H1 (cell line): ENCODE data around the gene SCNN1A.
A peak's percentile ranks its signal among the peaks of the same experiment; 100 is the strongest.

ENCODE experiments used
- CHD2 ChIP-seq: IDR thresholded peaks from 2 replicates; pipeline ENCODE4 v1.6.1; 2012; ENCODE audit warnings: low read length, improper control_type of control experiment
- CTBP2 ChIP-seq: IDR thresholded peaks from 2 replicates; pipeline ENCODE4 v1.7.0; 2011; ENCODE audit warnings: borderline replicate concordance, mild to moderate bottlenecking, moderate library complexity, mixed read lengths, low read length; ENCODE audit not compliant: insufficient read depth, insufficient read length
- CTCF ChIP-seq, 3 experiments: IDR thresholded peaks; 1 replicate in 2 of 3; 2 replicates in 1 of 3; pipeline versions ENCODE4 v1.5.1 to v1.6.1; 2011; ENCODE audit warnings: low read length in 3 of 3, mild to moderate bottlenecking in 3 of 3, inconsistent platforms in 2 of 3, low read depth in 1 of 3, moderate library complexity in 1 of 3; ENCODE audit not compliant: insufficient read depth in 1 of 3; ENCODE audit errors: control extremely low read depth in 1 of 3
- EZH2 ChIP-seq: fragments of 200-600 bp; sonication (generic); IDR thresholded peaks from 2 replicates; pipeline ENCODE4 v1.7.1; 2012; ENCODE audit warnings: low read depth, mild to moderate bottlenecking, moderate library complexity, low read length, inconsistent platforms; ENCODE audit not compliant: severe bottlenecking
- NRF1 ChIP-seq: IDR thresholded peaks from 2 replicates; pipeline ENCODE4 v1.6.1; 2011; ENCODE audit warnings: mild to moderate bottlenecking, low read depth, low read length, improper control_type of control experiment
- POLR2AphosphoS5 ChIP-seq: IDR thresholded peaks from 2 replicates; pipeline ENCODE4 v1.6.1; 2011; ENCODE audit warnings: low read depth, low read length
- TEAD4 ChIP-seq: IDR thresholded peaks from 2 replicates; pipeline ENCODE4 v1.6.1; 2012; ENCODE audit warnings: low read depth, low read length, inconsistent platforms, mixed read lengths
- USF2 ChIP-seq: IDR thresholded peaks from 2 replicates; pipeline ENCODE4 v1.6.1; 2011; ENCODE audit warnings: low read length, improper control_type of control experiment

- TF ChIP-seq EZH2 (no peak), POLR2AphosphoS5 (peak; percentile 55), CTCF (IDR thresholded peaks at IDR 0.05; ENCODE audit: control extremely low read depth in 1 of 3, insufficient read depth in 1 of 3, low read depth in 1 of 3, low read length in 3 of 3) (peak in 1 of 3 experiments; percentile 19; a peak in 1 of 4 replicates), CHD2 (no peak), CTBP2 (no peak), TEAD4 (0 out of 2 replicates have a peak, but pooled peaks have one; percentile 22), NRF1 (no peak), USF2 (no peak)
These were observed 46.2 kb downstream of the SCNN1A start for GRCh38 chr12:6328945-6329702.
